B cell (primary cell): Measurements from ENCODE around the gene PHACTR3. TPM values are rescaled to one million over a fixed set of nuclear protein-coding genes. Genes with fewer than 3 reads are reported as not detected.

ENCODE experiments used
- ATAC-seq: fragments of 200-7000 bp; cut with Tn5 transposase; one replicate; pipeline ENCODE4 v1.10.0; 2021; ENCODE audit warnings: low read depth, mild to moderate bottlenecking, moderate number of reproducible peaks, moderate library complexity
- CTCF ChIA-PET: fragments of 350-600 bp; sonication (Branson Sonifier 250); formaldehyde crosslinking; loops from one replicate; lab custom pipeline; 2021; ENCODE audit warnings: antibody characterized with exemption, inconsistent platforms; lab: Charles Lee
- POLR2A ChIA-PET: fragments of 350-600 bp; sonication (Branson Sonifier 250); formaldehyde crosslinking; loops from one replicate; lab custom pipeline; 2021; ENCODE audit warnings: antibody characterized with exemption; lab: Charles Lee
- DNase-seq: peaks from one replicate; pipeline ENCODE4 v3.0.0; 2013
- H2AFZ ChIP-seq: 2 replicates; pipeline ENCODE4 v1.6.1; 2012; ENCODE audit warnings: mild to moderate bottlenecking, low read depth, low read length; ENCODE audit not compliant: insufficient read depth, poor library complexity, severe bottlenecking
- H3K27ac ChIP-seq, 2 donors: 1 replicate in 1 of 2; 2 replicates in 1 of 2; pipeline ENCODE4 v1.5.1; 2012 to 2013; ENCODE audit warnings: low read length in 2 of 2, mild to moderate bottlenecking in 2 of 2, moderate library complexity in 1 of 2
- H3K27me3 ChIP-seq, 4 experiments: fragments of 200-600 bp in 1 of 4; sonication (generic) in 1 of 4; replicated peaks in 1 of 4; 1 replicate in 2 of 4; 2 replicates in 2 of 4; pipeline versions ENCODE4 v1.6.1 to v1.7.0; 2013 to 2016; ENCODE audit warnings: low read length in 3 of 4, mild to moderate bottlenecking in 2 of 4, mixed read lengths in 1 of 4, moderate library complexity in 1 of 4; ENCODE audit not compliant: insufficient read depth in 4 of 4, control insufficient read depth in 3 of 4; ENCODE audit errors: control extremely low read depth in 1 of 4
- H3K36me3 ChIP-seq, 2 experiments: replicated peaks in 1 of 2; 1 replicate in 1 of 2; 2 replicates in 1 of 2; pipeline versions ENCODE4 v1.6.1 to v1.7.1; 2013; ENCODE audit warnings: low read length in 1 of 2; ENCODE audit not compliant: insufficient read depth in 2 of 2, control insufficient read depth in 1 of 2; ENCODE audit errors: control extremely low read depth in 1 of 2, extremely low read depth in 1 of 2
- H3K4me1 ChIP-seq, 2 donors: fragments of 200-600 bp in 1 of 2; sonication (generic) in 1 of 2; 1 replicate in 1 of 2; 2 replicates in 1 of 2; pipeline versions ENCODE4 v1.5.1 to v1.6.1; 2013 to 2017; ENCODE audit warnings: low read length in 2 of 2; ENCODE audit not compliant: control insufficient read depth in 2 of 2, insufficient read depth in 2 of 2
- H3K4me2 ChIP-seq: replicated peaks from 2 replicates; pipeline ENCODE3; 2012; ENCODE audit warnings: mild to moderate bottlenecking, low read depth, low read length; ENCODE audit not compliant: poor library complexity, severe bottlenecking
- H3K4me3 ChIP-seq, 5 experiments: fragments of 200-600 bp in 1 of 5; sonication (generic) in 1 of 5; 1 replicate in 3 of 5; 2 replicates in 2 of 5; pipeline versions ENCODE4 v1.5.1 to v1.7.0; 2011 to 2016; ENCODE audit warnings: low read length in 4 of 5, mild to moderate bottlenecking in 4 of 5, low read depth in 2 of 5, control low read depth in 1 of 5, moderate library complexity in 1 of 5; ENCODE audit not compliant: insufficient read depth in 1 of 5; ENCODE audit errors: control extremely low read depth in 1 of 5, extremely low read depth in 1 of 5
- H3K79me2 ChIP-seq: fragments of 200-600 bp; sonication (generic); one replicate; pipeline ENCODE4 v1.6.0; 2016; ENCODE audit warnings: low read length; ENCODE audit not compliant: control insufficient read depth, insufficient read depth
- H3K9ac ChIP-seq: fragments of 200-600 bp; sonication (generic); 2 replicates; pipeline ENCODE4 v1.6.1; 2017; ENCODE audit warnings: mild to moderate bottlenecking, low read length, moderate library complexity
- H3K9me3 ChIP-seq, 3 donors: one replicate each; pipeline versions ENCODE4 v1.6.1 to v1.7.1; 2013; ENCODE audit warnings: low read length in 2 of 3; ENCODE audit not compliant: control insufficient read depth in 2 of 3, insufficient read depth in 1 of 3; ENCODE audit errors: control extremely low read depth in 1 of 3
- H4K20me1 ChIP-seq: 2 replicates; pipeline ENCODE4 v1.6.0; 2012; ENCODE audit warnings: mild to moderate bottlenecking, low read length; ENCODE audit not compliant: insufficient read depth, control insufficient read depth, poor library complexity, severe bottlenecking
- H3K27ac Mint-ChIP-seq: one replicate; pipeline ENCODE4 v1.8.0; 2021; ENCODE audit warnings: mixed read lengths
- H3K27me3 Mint-ChIP-seq: one replicate; pipeline ENCODE4 v1.8.0; 2021; ENCODE audit warnings: mixed read lengths
- H3K4me1 Mint-ChIP-seq: one replicate; pipeline ENCODE4 v1.8.0; 2021; ENCODE audit warnings: mixed read lengths
- H3K4me3 Mint-ChIP-seq: one replicate; pipeline ENCODE4 v1.8.0; 2021; ENCODE audit warnings: mixed read lengths
- H3K9me3 Mint-ChIP-seq: one replicate; pipeline ENCODE4 v1.8.0; 2022; ENCODE audit warnings: mixed read lengths; ENCODE audit not compliant: insufficient read depth
- EZH2 ChIP-seq: IDR thresholded peaks from 2 replicates; pipeline ENCODE4 v1.6.1; 2012; ENCODE audit warnings: borderline replicate concordance, low read depth, mild to moderate bottlenecking, moderate library complexity, low read length; ENCODE audit not compliant: insufficient read depth, poor library complexity, severe bottlenecking
- WGBS: methylation state at CpG from one replicate; pipeline ENCODE4 v1.1.5; 2013; ENCODE audit warnings: missing lambda C conversion rate; ENCODE audit not compliant: insufficient coverage; 5-methylcytosine and 5-hydroxymethylcytosine counted together
- intact Hi-C: fragments of 100-400 bp; cut with micrococcal nuclease; formaldehyde crosslinking; loops from one replicate; pipeline ENCODE4 v1.10.0; 2022
- polyA plus RNA-seq: library from polyadenylated mRNA; depleted of rRNA; stranded (reverse); fragments of >200 nt; gene quantifications from 2 replicates; pipeline ENCODE4 v1.2.3, GENCODE V29; 2012
- total RNA-seq, 2 donors: library from RNA; stranded (reverse); fragments of 120-200 nt in 1 of 2; gene quantifications; 1 replicate in 1 of 2; 2 replicates in 1 of 2; pipeline versions ENCODE4 v1.2.3 to v1.2.4, GENCODE V29; 2013 to 2022
- TF ChIP-seq, protein P1 (sequence below): fragments of 200-600 bp; IDR thresholded peaks from one replicate; pipeline ENCODE4 v1.8.0; 2022; ENCODE audit warnings: antibody characterized with exemption, mild to moderate bottlenecking

PHACTR3 gene
- total and polyA plus RNA-seq, 2 donors (not counting 1 experiment from before 2014, with no cell fraction given), result not detected

DNA sequence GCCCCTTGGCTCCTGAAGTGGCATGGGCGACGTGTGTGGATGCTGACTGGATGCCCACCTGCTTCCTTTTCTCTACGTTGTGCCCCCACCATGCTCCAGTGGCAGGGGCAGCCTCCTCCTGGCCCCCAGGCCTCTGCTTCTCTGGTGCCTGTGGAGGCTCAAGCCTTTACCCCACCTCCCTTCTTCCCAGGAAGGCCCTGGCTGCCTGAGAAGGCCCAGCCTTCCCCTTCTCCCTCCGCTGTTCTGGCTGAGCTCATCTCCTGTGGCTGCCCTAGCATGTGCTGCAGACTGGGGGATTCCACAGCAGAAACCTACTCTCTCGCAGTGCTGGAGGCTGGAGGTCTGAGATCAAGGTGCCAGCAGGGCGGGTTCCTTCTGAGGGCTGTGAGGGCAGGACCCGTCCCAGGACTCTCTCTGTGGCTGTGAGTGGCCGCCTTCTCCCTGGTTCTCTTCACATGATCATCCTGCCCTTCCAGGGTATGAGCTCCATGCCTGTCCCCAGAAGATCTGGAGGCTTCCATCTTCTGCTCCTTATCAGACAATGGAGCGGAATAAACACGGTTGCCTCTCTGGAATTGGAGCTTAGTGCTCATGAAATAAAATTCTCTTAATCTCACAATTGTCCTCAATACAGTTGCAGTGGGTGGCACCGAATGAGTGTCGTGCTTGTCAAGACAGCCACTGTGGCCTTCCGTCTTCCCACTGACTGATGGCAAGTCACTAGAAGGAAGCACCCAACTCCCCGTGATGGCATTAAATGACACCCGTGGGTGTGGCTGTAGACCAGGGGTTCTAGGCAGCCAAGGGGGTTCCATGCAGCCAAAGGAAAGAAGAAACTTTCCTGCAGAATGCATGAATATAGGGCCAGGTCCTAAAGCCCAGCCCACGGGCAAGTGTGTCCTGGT lies 25.1 kb downstream of the PHACTR3 start:
- Histone ChIP-seq H2AFZ (no peak overlapping the region), H3K4me3 (no peak overlapping the region), H3K4me1 (no peaks in the 10 kb centered on the region), H3K9ac (no peak overlapping the region), H3K36me3 (no peaks in the 10 kb centered on the region), H3K27ac (no peak overlapping the region), H3K4me2 (no peak overlapping the region), H3K79me2 (no peaks in the 10 kb centered on the region), H3K27me3 (peaks cover 0 to 2% (median 0%) of the 10 kb centered on the region in 4 experiments), H4K20me1 (no peaks in the 10 kb centered on the region), H3K9me3 (peaks cover 0 to 13% (median 0%) of the 10 kb centered on the region in 3 donors)
- H3K4me3 Mint-ChIP-seq, result no peak overlapping the region
- H3K27ac Mint-ChIP-seq, result no peak overlapping the region
- intact Hi-C loops, result no loop called here
- ChIA-PET CTCF (no interaction called here), POLR2A (no interaction called here)
- WGBS, result 86% methylated on average over 15 of the region's 16 CpGs
- TF ChIP-seq, protein P1, sequence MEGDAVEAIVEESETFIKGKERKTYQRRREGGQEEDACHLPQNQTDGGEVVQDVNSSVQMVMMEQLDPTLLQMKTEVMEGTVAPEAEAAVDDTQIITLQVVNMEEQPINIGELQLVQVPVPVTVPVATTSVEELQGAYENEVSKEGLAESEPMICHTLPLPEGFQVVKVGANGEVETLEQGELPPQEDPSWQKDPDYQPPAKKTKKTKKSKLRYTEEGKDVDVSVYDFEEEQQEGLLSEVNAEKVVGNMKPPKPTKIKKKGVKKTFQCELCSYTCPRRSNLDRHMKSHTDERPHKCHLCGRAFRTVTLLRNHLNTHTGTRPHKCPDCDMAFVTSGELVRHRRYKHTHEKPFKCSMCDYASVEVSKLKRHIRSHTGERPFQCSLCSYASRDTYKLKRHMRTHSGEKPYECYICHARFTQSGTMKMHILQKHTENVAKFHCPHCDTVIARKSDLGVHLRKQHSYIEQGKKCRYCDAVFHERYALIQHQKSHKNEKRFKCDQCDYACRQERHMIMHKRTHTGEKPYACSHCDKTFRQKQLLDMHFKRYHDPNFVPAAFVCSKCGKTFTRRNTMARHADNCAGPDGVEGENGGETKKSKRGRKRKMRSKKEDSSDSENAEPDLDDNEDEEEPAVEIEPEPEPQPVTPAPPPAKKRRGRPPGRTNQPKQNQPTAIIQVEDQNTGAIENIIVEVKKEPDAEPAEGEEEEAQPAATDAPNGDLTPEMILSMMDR, result no peak
- no peak for TF ChIP-seq EZH2
- no peak for DNase-seq
- H3K9me3 Mint-ChIP-seq, result no peaks in the 10 kb centered on the region
- ATAC-seq, result no peak
- H3K4me1 Mint-ChIP-seq, result no peaks in the 10 kb centered on the region
- H3K27me3 Mint-ChIP-seq, result peaks cover 4% of the 10 kb centered on the region

DNA sequence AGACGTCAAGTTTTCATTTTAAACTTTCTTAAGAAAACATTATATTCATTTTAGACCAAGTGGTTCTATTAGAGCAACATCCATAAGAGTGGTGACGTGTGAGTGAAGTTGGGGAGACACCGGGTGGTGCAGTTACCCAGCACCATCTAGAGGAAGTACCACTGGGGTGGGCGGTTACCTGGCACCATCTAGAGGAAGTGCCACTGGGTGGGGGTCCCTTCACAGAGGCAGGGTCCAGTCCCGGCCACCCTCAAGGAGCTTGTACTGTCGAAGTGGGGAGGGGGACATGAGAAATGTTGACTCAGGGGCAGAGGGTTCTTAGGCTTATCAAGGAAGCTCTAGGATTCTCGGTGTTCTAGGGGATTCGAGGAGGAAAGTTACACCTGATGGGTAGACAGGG lies 26.2 kb downstream of the PHACTR3 start:
- no peaks in the 10 kb centered on the region for H3K9me3 Mint-ChIP-seq
- no peak overlapping the region for H3K27ac Mint-ChIP-seq
- Histone ChIP-seq H4K20me1 (no peaks in the 10 kb centered on the region), H3K9ac (no peak overlapping the region), H3K4me2 (no peak overlapping the region), H3K79me2 (no peaks in the 10 kb centered on the region), H3K4me3 (no peak overlapping the region), H3K27ac (no peak overlapping the region), H2AFZ (no peak overlapping the region), H3K27me3 (peaks cover 0 to 2% (median 0%) of the 10 kb centered on the region in 4 experiments), H3K36me3 (no peaks in the 10 kb centered on the region), H3K4me1 (no peaks in the 10 kb centered on the region), H3K9me3 (peaks cover 0 to 8% (median 0%) of the 10 kb centered on the region in 3 donors)
- H3K4me3 Mint-ChIP-seq, result no peak overlapping the region
- DNase-seq (no peak), ATAC-seq (no peak)
- TF ChIP-seq, protein P1, result no peak
- TF ChIP-seq EZH2, result no peak
- H3K27me3 Mint-ChIP-seq, result peaks cover 5% of the 10 kb centered on the region
- H3K4me1 Mint-ChIP-seq, result no peaks in the 10 kb centered on the region
- ChIA-PET POLR2A (no interaction called here), CTCF (no interaction called here)
- intact Hi-C loops, result no loop called here
- 57% methylated on average over 7 of the region's 8 CpGs for WGBS
